Right lobe of liver (tissue), 4 donors: ENCODE results near the gene DDB1.

Source experiments
- POLR2A ChIP-seq: fragments of 450-650 bp; IDR thresholded peaks from one replicate; pipeline ENCODE4 v1.6.1; 2017; ENCODE audit warnings: antibody characterized with exemption, mild to moderate bottlenecking
- TF ChIP-seq, protein P1 (sequence below), 4 donors: fragments of 200-600 bp in 3 of 4; fragments of 450-650 bp in 1 of 4; IDR thresholded peaks; one replicate each; pipeline versions ENCODE4 v1.5.1 to v1.8.0; 2016 to 2022; ENCODE audit warnings: antibody characterized with exemption in 4 of 4, mild to moderate bottlenecking in 2 of 4
- donor health status: DM: no; HTN: no; CAD: no.
- donor health status: DM: no; HTN: no; CAD: no.
- donor health status: DM: no; HTN: yes; CAD: no.

DNA sequence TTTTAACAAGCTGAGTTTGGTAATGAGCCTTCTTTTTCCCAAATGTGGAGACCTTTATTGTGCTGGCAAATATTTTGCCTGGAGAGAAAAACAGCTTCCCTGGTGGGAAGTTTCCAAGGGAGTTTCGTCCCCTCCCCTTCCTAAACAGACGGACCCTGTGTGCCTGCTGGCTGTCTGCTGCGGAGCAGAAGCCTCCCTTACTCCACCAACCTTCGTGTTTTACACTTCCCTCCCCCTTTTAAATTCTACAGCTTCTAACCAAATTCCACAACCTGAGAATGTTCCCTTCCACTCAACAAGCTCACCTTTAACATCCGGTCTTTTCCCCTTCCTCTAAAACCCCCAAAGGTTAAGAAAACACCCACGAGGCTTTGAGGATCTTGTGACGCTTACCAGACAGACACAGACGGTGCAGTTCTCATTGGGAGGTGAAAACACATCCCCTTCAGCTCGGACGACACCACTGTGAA lies 54.9 kb downstream of the DDB1 start:
- TF ChIP-seq, protein P1, sequence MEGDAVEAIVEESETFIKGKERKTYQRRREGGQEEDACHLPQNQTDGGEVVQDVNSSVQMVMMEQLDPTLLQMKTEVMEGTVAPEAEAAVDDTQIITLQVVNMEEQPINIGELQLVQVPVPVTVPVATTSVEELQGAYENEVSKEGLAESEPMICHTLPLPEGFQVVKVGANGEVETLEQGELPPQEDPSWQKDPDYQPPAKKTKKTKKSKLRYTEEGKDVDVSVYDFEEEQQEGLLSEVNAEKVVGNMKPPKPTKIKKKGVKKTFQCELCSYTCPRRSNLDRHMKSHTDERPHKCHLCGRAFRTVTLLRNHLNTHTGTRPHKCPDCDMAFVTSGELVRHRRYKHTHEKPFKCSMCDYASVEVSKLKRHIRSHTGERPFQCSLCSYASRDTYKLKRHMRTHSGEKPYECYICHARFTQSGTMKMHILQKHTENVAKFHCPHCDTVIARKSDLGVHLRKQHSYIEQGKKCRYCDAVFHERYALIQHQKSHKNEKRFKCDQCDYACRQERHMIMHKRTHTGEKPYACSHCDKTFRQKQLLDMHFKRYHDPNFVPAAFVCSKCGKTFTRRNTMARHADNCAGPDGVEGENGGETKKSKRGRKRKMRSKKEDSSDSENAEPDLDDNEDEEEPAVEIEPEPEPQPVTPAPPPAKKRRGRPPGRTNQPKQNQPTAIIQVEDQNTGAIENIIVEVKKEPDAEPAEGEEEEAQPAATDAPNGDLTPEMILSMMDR (IDR thresholded peaks at IDR 0.05) = no peak
- no peak for TF ChIP-seq POLR2A
